ENCODE data around the gene DDAH1.

The DDAH1 gene

GRCh38 chr1:85274969-85275453 is 189.9 kb downstream of the DDAH1 start:
- Histone ChIP-seq H3K4me3 (peak overlapping the region; percentile 78 to 93), H3K27ac (peak overlapping the region; percentile 90 to 99), H3K36me3 (peaks cover 5 to 17% (median 9%) of the 10 kb centered on the region in 3 donors), H3K27me3 (no peaks in the 10 kb centered on the region), H3K9me3 (no peaks in the 10 kb centered on the region), H3K4me1 (peaks cover 0 to 34% (median 25%) of the 10 kb centered on the region in 4 donors)
- intact Hi-C loops (cut with DNase I; ENCODE audit: low total_unique reads) = no loop called here
- TF ChIP-seq CTCF (IDR thresholded peaks at IDR 0.05) = no peak
- DNase-seq = no peak

- no peak for DNase-seq
- Histone ChIP-seq H3K4me1 (peaks cover 0 to 34% (median 23%) of the 10 kb centered on the region in 4 donors), H3K36me3 (peaks cover 22 to 33% (median 26%) of the 10 kb centered on the region in 3 donors), H3K4me3 (no peak overlapping the region), H3K9me3 (no peaks in the 10 kb centered on the region), H3K27me3 (no peaks in the 10 kb centered on the region), H3K27ac (no peak overlapping the region)
- intact Hi-C loops (cut with DNase I; ENCODE audit: low total_unique reads) = no loop called here
- no peak for TF ChIP-seq CTCF (IDR thresholded peaks at IDR 0.05)
Measured at GRCh38 chr1:85273397-85273796, 191.6 kb downstream of the DDAH1 start.

GRCh38 chr1:85268801-85269585 is 196.0 kb downstream of the DDAH1 start:
- no peak overlapping the region for H3K4me3 ChIP-seq
- intact Hi-C loops (cut with DNase I; ENCODE audit: low total_unique reads) = no loop called here
- no peaks in the 10 kb centered on the region for H3K27me3 ChIP-seq
- H3K4me1 ChIP-seq = peaks cover 0 to 17% (median 8%) of the 10 kb centered on the region in 4 donors
- H3K27ac ChIP-seq = no peak overlapping the region
- peaks cover 43 to 62% (median 56%) of the 10 kb centered on the region in 3 donors for H3K36me3 ChIP-seq
- no peaks in the 10 kb centered on the region for H3K9me3 ChIP-seq
- TF ChIP-seq CTCF (IDR thresholded peaks at IDR 0.05) = no peak
- no peak for DNase-seq

Measured in tibial artery (tissue), 4 donors.